ENCODE measurements around the gene SERINC5.

DNA sequence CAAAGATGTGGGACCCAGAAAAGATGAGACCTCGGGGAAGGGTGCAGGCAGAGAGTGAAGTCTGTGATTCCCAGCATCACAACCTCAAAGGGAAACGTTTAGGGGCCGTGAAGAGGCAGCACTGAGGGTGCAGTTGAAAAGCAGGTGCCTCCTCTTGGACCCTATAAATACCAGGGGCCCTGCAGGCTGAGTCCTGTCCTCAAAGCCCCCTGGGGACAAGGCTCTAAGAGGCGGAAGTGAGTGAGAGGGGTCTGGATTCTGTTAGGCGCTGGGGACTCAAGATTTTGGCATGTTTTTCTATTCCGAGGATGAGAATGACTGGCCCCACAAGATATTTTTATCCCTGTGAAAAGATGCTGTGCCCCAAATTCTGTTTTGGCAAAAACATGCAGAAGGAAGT, 112.9 kb downstream of the SERINC5 start:
- TF ChIP-seq, protein P1, sequence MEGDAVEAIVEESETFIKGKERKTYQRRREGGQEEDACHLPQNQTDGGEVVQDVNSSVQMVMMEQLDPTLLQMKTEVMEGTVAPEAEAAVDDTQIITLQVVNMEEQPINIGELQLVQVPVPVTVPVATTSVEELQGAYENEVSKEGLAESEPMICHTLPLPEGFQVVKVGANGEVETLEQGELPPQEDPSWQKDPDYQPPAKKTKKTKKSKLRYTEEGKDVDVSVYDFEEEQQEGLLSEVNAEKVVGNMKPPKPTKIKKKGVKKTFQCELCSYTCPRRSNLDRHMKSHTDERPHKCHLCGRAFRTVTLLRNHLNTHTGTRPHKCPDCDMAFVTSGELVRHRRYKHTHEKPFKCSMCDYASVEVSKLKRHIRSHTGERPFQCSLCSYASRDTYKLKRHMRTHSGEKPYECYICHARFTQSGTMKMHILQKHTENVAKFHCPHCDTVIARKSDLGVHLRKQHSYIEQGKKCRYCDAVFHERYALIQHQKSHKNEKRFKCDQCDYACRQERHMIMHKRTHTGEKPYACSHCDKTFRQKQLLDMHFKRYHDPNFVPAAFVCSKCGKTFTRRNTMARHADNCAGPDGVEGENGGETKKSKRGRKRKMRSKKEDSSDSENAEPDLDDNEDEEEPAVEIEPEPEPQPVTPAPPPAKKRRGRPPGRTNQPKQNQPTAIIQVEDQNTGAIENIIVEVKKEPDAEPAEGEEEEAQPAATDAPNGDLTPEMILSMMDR (IDR thresholded peaks at IDR 0.05) = no peak
- no peak for TF ChIP-seq POLR2A (IDR thresholded peaks at IDR 0.05)

Measured in adrenal gland (tissue), 5 donors.